IMR-90 (cell line): ENCODE data around the gene SLC44A4. TPM values are rescaled to one million over a fixed set of nuclear protein-coding genes. Genes with fewer than 3 reads are reported as not detected.

Source experiments
- ATAC-seq: fragments of 200-7000 bp; cut with Tn5 transposase; 2 replicates; pipeline ENCODE4 v1.9.1; 2020; ENCODE audit warnings: low read depth, mild to moderate bottlenecking, moderate library complexity
- BruUV-seq: library from RNA; stranded (reverse); fragments of 400-500 nt; replicated peaks from 2 replicates; lab custom pipeline; 2021; lab: Mats Ljungman, UMichigan
- CTCF ChIA-PET: fragments of 300-600 bp; formaldehyde crosslinking; extraction: SDS; loops from one replicate; lab custom pipeline; 2021; ENCODE audit warnings: antibody characterized with exemption; lab: Yijun Ruan, JAX
- POLR2A ChIA-PET: fragments of 300-600 bp; sonication (Branson Sonifier 250); formaldehyde crosslinking; loops from one replicate; lab custom pipeline; 2022; ENCODE audit warnings: antibody characterized with exemption; ENCODE audit not compliant: unreplicated experiment; lab: Charles Lee
- DNase-seq: peaks from one replicate; pipeline ENCODE4 v3.0.0; 2013
- H2AFZ ChIP-seq: replicated peaks from 2 replicates; pipeline ENCODE3; 2013; ENCODE audit warnings: low read length, mild to moderate bottlenecking; ENCODE audit not compliant: poor library complexity
- H2AK5ac ChIP-seq: 2 replicates; pipeline ENCODE4 v1.6.1; 2013; ENCODE audit warnings: low read depth, low read length, inconsistent platforms
- H2AK9ac ChIP-seq: replicated peaks from 2 replicates; pipeline ENCODE3; 2013; ENCODE audit warnings: mild to moderate bottlenecking, low read depth, low read length, moderate library complexity; ENCODE audit not compliant: poor library complexity
- H2BK120ac ChIP-seq: 2 replicates; pipeline ENCODE4 v1.6.1; 2013; ENCODE audit warnings: low read depth, low read length, inconsistent platforms
- H2BK15ac ChIP-seq: 3 replicates; pipeline ENCODE4 v1.6.1; 2013; ENCODE audit warnings: low read depth, low read length, inconsistent platforms
- H2BK20ac ChIP-seq: 2 replicates; pipeline ENCODE4 v1.6.1; 2013; ENCODE audit warnings: low read depth, mild to moderate bottlenecking, inconsistent platforms, low read length, moderate library complexity
- H2BK5ac ChIP-seq: 2 replicates; pipeline ENCODE4 v1.6.1; 2013; ENCODE audit warnings: mild to moderate bottlenecking, low read depth, low read length, inconsistent platforms; ENCODE audit not compliant: poor library complexity, severe bottlenecking
- H3K14ac ChIP-seq: replicated peaks from 2 replicates; pipeline ENCODE4 v1.6.1; 2013; ENCODE audit warnings: low read depth, low read length, inconsistent platforms
- H3K18ac ChIP-seq: 2 replicates; pipeline ENCODE4 v1.6.1; 2013; ENCODE audit warnings: low read depth, low read length, control low read depth
- H3K23ac ChIP-seq: 2 replicates; pipeline ENCODE4 v1.6.1; 2013; ENCODE audit warnings: low read depth, low read length, inconsistent platforms
- H3K27ac ChIP-seq: 2 replicates; pipeline ENCODE4 v1.5.1; 2013; ENCODE audit warnings: mild to moderate bottlenecking, control low read depth, low read length; ENCODE audit not compliant: insufficient read depth
- H3K27me3 ChIP-seq: 2 replicates; pipeline ENCODE4 v1.6.1; 2013; ENCODE audit warnings: low read length; ENCODE audit not compliant: control insufficient read depth, insufficient read depth
- H3K36me3 ChIP-seq: 2 replicates; pipeline ENCODE4 v1.6.1; 2013; ENCODE audit warnings: low read length, mixed read lengths; ENCODE audit not compliant: control insufficient read depth, insufficient read depth
- H3K4ac ChIP-seq: 2 replicates; pipeline ENCODE4 v1.6.1; 2013; ENCODE audit warnings: low read depth, low read length, inconsistent platforms
- H3K4me1 ChIP-seq: 2 replicates; pipeline ENCODE4 v1.6.1; 2013; ENCODE audit warnings: low read length, mixed read lengths; ENCODE audit not compliant: control insufficient read depth, insufficient read depth
- H3K4me2 ChIP-seq: 2 replicates; pipeline ENCODE4 v1.6.1; 2013; ENCODE audit warnings: low read depth, mild to moderate bottlenecking, control low read depth, low read length, moderate library complexity
- H3K4me3 ChIP-seq: 2 replicates; pipeline ENCODE4 v1.5.1; 2013; ENCODE audit warnings: low read depth, mild to moderate bottlenecking, control low read depth, low read length, moderate library complexity; ENCODE audit not compliant: insufficient read depth
- H3K56ac ChIP-seq: 2 replicates; pipeline ENCODE4 v1.6.1; 2013; ENCODE audit warnings: low read length, inconsistent platforms; ENCODE audit not compliant: insufficient read depth; ENCODE audit errors: extremely low read depth
- H3K79me1 ChIP-seq, 2 experiments: 2 replicates each; pipeline ENCODE4 v1.6.1; 2013; ENCODE audit warnings: low read length in 2 of 2, inconsistent platforms in 1 of 2, low read depth in 1 of 2
- H3K9ac ChIP-seq: 2 replicates; pipeline ENCODE4 v1.6.1; 2013; ENCODE audit warnings: low read depth, low read length, control low read depth
- H3K9me1 ChIP-seq: 2 replicates; pipeline ENCODE4 v1.6.1; 2013; ENCODE audit warnings: low read length, inconsistent platforms; ENCODE audit not compliant: insufficient read depth
- H3K9me3 ChIP-seq: 2 replicates; pipeline ENCODE4 v1.6.1; 2013; ENCODE audit warnings: low read length; ENCODE audit not compliant: control insufficient read depth, insufficient read depth
- H4K20me1 ChIP-seq: 2 replicates; pipeline ENCODE4 v1.6.1; 2013; ENCODE audit warnings: low read length, inconsistent platforms; ENCODE audit not compliant: insufficient read depth
- H4K5ac ChIP-seq: 2 replicates; pipeline ENCODE4 v1.6.1; 2013; ENCODE audit warnings: mild to moderate bottlenecking, low read depth, low read length, control low read depth
- H4K8ac ChIP-seq, 2 experiments: 2 replicates each; pipeline ENCODE4 v1.6.1; 2013; ENCODE audit warnings: low read depth in 2 of 2, low read length in 2 of 2, control low read depth in 1 of 2, inconsistent platforms in 1 of 2
- H4K91ac ChIP-seq: 2 replicates; pipeline ENCODE4 v1.6.1; 2013; ENCODE audit warnings: low read depth, low read length, inconsistent platforms; ENCODE audit not compliant: insufficient read depth
- BHLHE40 ChIP-seq: fragments of 150-350 bp; IDR thresholded peaks from 2 replicates; pipeline ENCODE4 v1.6.1; 2016; ENCODE audit warnings: mild to moderate bottlenecking, low read depth, low read length
- CEBPB ChIP-seq: IDR thresholded peaks from 2 replicates; pipeline ENCODE4 v1.6.1; 2012; ENCODE audit warnings: low read depth, low read length, improper control_type of control experiment
- CHD1 ChIP-seq: IDR thresholded peaks from 2 replicates; pipeline ENCODE4 v1.6.1; 2012; ENCODE audit warnings: low read depth, low read length, improper control_type of control experiment
- CTCF ChIP-seq: conservative IDR thresholded peaks from 2 replicates; pipeline ENCODE4 v1.5.1; 2012; ENCODE audit warnings: mild to moderate bottlenecking, low read depth, low read length, improper control_type of control experiment
- ELK1 ChIP-seq: fragments of 150-350 bp; IDR thresholded peaks from 2 replicates; pipeline ENCODE4 v1.6.1; 2016; ENCODE audit warnings: low read depth, mild to moderate bottlenecking, low read length, moderate library complexity, borderline replicate concordance
- FOS ChIP-seq: fragments of 150-350 bp; IDR thresholded peaks from 2 replicates; pipeline ENCODE4 v1.6.1; 2016; ENCODE audit warnings: low read depth, low read length
- MAFK ChIP-seq: IDR thresholded peaks from 2 replicates; pipeline ENCODE4 v1.6.1; 2012; ENCODE audit warnings: low read depth, low read length, improper control_type of control experiment
- MAZ ChIP-seq: IDR thresholded peaks from 2 replicates; pipeline ENCODE4 v1.6.1; 2012; ENCODE audit warnings: low read depth, mild to moderate bottlenecking, low read length, improper control_type of control experiment, moderate library complexity, borderline replicate concordance
- MXI1 ChIP-seq: IDR thresholded peaks from 2 replicates; pipeline ENCODE4 v1.6.1; 2012; ENCODE audit warnings: low read depth, mild to moderate bottlenecking, low read length, moderate library complexity, borderline replicate concordance
- NFE2L2 ChIP-seq: fragments of 150-350 bp; IDR thresholded peaks from 2 replicates; pipeline ENCODE4 v1.6.1; 2016; ENCODE audit warnings: low read depth, mild to moderate bottlenecking, low read length
- POLR2A ChIP-seq: IDR thresholded peaks from 2 replicates; pipeline ENCODE4 v1.6.1; 2012; ENCODE audit warnings: mild to moderate bottlenecking, low read depth, low read length
- RAD21 ChIP-seq: IDR thresholded peaks from 2 replicates; pipeline ENCODE4 v1.6.1; 2012; ENCODE audit warnings: low read length, improper control_type of control experiment
- RCOR1 ChIP-seq: IDR thresholded peaks from 2 replicates; pipeline ENCODE4 v1.6.1; 2012; ENCODE audit warnings: mild to moderate bottlenecking, low read length, improper control_type of control experiment; ENCODE audit not compliant: insufficient replicate concordance
- RFX5 ChIP-seq: IDR thresholded peaks from 2 replicates; pipeline ENCODE4 v1.8.0; 2012; ENCODE audit warnings: low read depth, mild to moderate bottlenecking, low read length, moderate library complexity
- SMC3 ChIP-seq: fragments of 150-350 bp; IDR thresholded peaks from 2 replicates; pipeline ENCODE4 v1.6.1; 2016; ENCODE audit warnings: low read depth, mild to moderate bottlenecking, antibody characterized with exemption, low read length, moderate library complexity
- USF2 ChIP-seq: fragments of 150-350 bp; IDR thresholded peaks from 2 replicates; pipeline ENCODE4 v1.6.1; 2017; ENCODE audit warnings: mild to moderate bottlenecking, antibody characterized with exemption, low read length, low read depth
- WGBS, 2 experiments: methylation state at CpG; one replicate each; pipeline versions ENCODE4 v1.1.5 to v1.1.7; 2013; ENCODE audit warnings: missing lambda C conversion rate in 2 of 2; ENCODE audit not compliant: insufficient read length in 1 of 2; ENCODE audit errors: extremely low coverage in 2 of 2; 5-methylcytosine and 5-hydroxymethylcytosine counted together
- dilution Hi-C: fragments of 300-500 bp; cut with HindIII; formaldehyde crosslinking; loops from one replicate; pipeline ENCODE4 v1.14.3; 2018; ENCODE audit warnings: low sequenced_read_pairs; ENCODE audit not compliant: unreplicated experiment
- in situ Hi-C: fragments of 300-500 bp; cut with MboI; formaldehyde crosslinking; loops from 3 replicates; pipeline ENCODE4 v1.14.3; 2019; ENCODE audit warnings: low sequenced_read_pairs, inconsistent platforms, mixed read lengths
- intact Hi-C: fragments of 100-400 bp; cut with micrococcal nuclease; formaldehyde crosslinking; loops from 2 replicates; pipeline ENCODE4 v1.10.0; 2022
- polyA plus RNA-seq, 3 experiments: library from polyadenylated mRNA; depleted of rRNA; stranded (reverse); fragments of >200 nt; gene quantifications; 2 replicates each; pipeline ENCODE4 v1.2.3, GENCODE V29; 2012; ENCODE audit warnings: low replicate concordance in 1 of 3
- total RNA-seq: library from RNA; depleted of rRNA; stranded (reverse); fragments of >200 nt; gene quantifications from 2 replicates; pipeline ENCODE4 v1.2.3, GENCODE V29; 2012

SLC44A4 gene
- total and polyA plus RNA-seq, 2 of the 4 experiments (the other 2 are of a cell fraction): 0.14 to 0.36 TPM

GRCh38 chr6:31905041-31905440 lies 26.2 kb upstream of the SLC44A4 start:
- H2BK20ac ChIP-seq: no peak overlapping the region
- TF ChIP-seq RCOR1 (no peak), RFX5 (no peak), CEBPB (no peak), FOS (no peak), BHLHE40 (no peak), CHD1 (no peak), MXI1 (no peak), MAZ (no peak), RAD21 (no peak), SMC3 (no peak), POLR2A (no peak), NFE2L2 (no peak), MAFK (no peak), CTCF (no peak), USF2 (no peak), ELK1 (no peak)
- H4K91ac ChIP-seq: no peak overlapping the region
- peaks cover 9% of the 10 kb centered on the region for H3K4me1 ChIP-seq
- H2BK5ac ChIP-seq: no peak overlapping the region
- no peak overlapping the region for H2AK5ac ChIP-seq
- dilution Hi-C loops (no loop called here), intact Hi-C loops (no loop called here), in situ Hi-C loops (no loop called here)
- H2AFZ ChIP-seq: no peak overlapping the region
- no peak overlapping the region for H3K27ac ChIP-seq
- no peak overlapping the region for H3K23ac ChIP-seq
- no peak overlapping the region for H3K4me3 ChIP-seq
- DNase-seq (no peak), ATAC-seq (no peak)
- no peak overlapping the region for H4K8ac ChIP-seq
- no peak overlapping the region for H3K9ac ChIP-seq
- no peaks in the 10 kb centered on the region for H3K36me3 ChIP-seq
- peaks cover 0 to 13% of the 10 kb centered on the region in 2 experiments; a peak in 2 of 4 replicates for H3K79me1 ChIP-seq
- no peak overlapping the region for H3K4me2 ChIP-seq
- H3K18ac ChIP-seq: no peak overlapping the region
- POLR2A ChIA-PET: no interaction called here
- peaks cover 9% of the 10 kb centered on the region; the same call in 1 of the 2 replicates for H3K9me1 ChIP-seq
- no peaks in the 10 kb centered on the region for H4K20me1 ChIP-seq
- no TSS peak for BruUV-seq
- no peak overlapping the region for H4K5ac ChIP-seq
- H2BK120ac ChIP-seq: no peak overlapping the region
- H3K4ac ChIP-seq: no peak overlapping the region
- H3K9me3 ChIP-seq: no peaks in the 10 kb centered on the region
- WGBS, 2 experiments: no CpG with 5 or more reads among the region's 1 CpG
- CTCF ChIA-PET: interaction anchor here (2.1 kb wide), 1 partner anchor 47 kb away, joined by 10 read pairs; no protein-coding TSS in a partner anchor
- no peak overlapping the region for H3K56ac ChIP-seq
- no peaks in the 10 kb centered on the region for H3K27me3 ChIP-seq
- H2BK15ac ChIP-seq: no peak overlapping the region
- H2AK9ac ChIP-seq: no peak overlapping the region
- no peak overlapping the region for H3K14ac ChIP-seq
